Vagina (tissue), 2 donors: ENCODE measurements around the gene NRXN3. TPM values are rescaled to one million over a fixed set of nuclear protein-coding genes. Genes with fewer than 3 reads are reported as not detected.

Source experiments
- DNase-seq, 2 donors: peaks; one replicate each; pipeline ENCODE4 v3.0.0-alpha.2; 2017; ENCODE audit errors: extremely low spot score in 2 of 2
- H3K27ac ChIP-seq: fragments of 200-600 bp; sonication (generic); one replicate; pipeline ENCODE4 v1.5.1; 2019
- H3K27me3 ChIP-seq: fragments of 200-600 bp; sonication (generic); one replicate; pipeline ENCODE4 v1.5.1; 2019
- H3K36me3 ChIP-seq, 2 donors: fragments of 200-600 bp; sonication (generic); one replicate each; pipeline ENCODE4 v1.5.1; 2017 to 2019
- H3K4me1 ChIP-seq: fragments of 200-600 bp; sonication (generic); one replicate; pipeline ENCODE4 v1.5.1; 2019
- H3K4me3 ChIP-seq, 2 donors: fragments of 200-600 bp; sonication (generic); 1 replicate in 1 of 2; 2 replicates in 1 of 2; pipeline ENCODE4 v1.5.1; 2016 to 2019
- H3K9me3 ChIP-seq: fragments of 200-600 bp; sonication (generic); one replicate; pipeline ENCODE4 v1.5.1; 2019
- CTCF ChIP-seq, 3 experiments: fragments of 450-650 bp in 2 of 3; fragments of 200-600 bp in 1 of 3; sonication (generic) in 1 of 3; IDR thresholded peaks; one replicate each; pipeline ENCODE4 v1.5.1; 2017 to 2019; ENCODE audit warnings: antibody characterized with exemption in 3 of 3, mild to moderate bottlenecking in 2 of 3, moderate library complexity in 2 of 3
- POLR2A ChIP-seq, 2 donors: fragments of 450-650 bp; IDR thresholded peaks; one replicate each; pipeline ENCODE4 v1.6.1; 2017; ENCODE audit warnings: antibody characterized with exemption in 2 of 2, mild to moderate bottlenecking in 2 of 2, moderate library complexity in 2 of 2
- POLR2AphosphoS5 ChIP-seq, 2 donors: sonication (generic); formaldehyde crosslinking; IDR thresholded peaks; one replicate each; pipeline ENCODE4 v1.9.0; 2017; ENCODE audit warnings: antibody characterized with exemption in 2 of 2, mild to moderate bottlenecking in 2 of 2, low read depth in 1 of 2; ENCODE audit not compliant: insufficient read depth in 1 of 2
- intact Hi-C: fragments of 100-400 bp; cut with DNase I; formaldehyde crosslinking; loops from one replicate; pipeline ENCODE4 v1.15.1; 2023
- total RNA-seq: library from RNA; depleted of rRNA; stranded (reverse); fragments of >200 nt; gene quantifications from one replicate; pipeline ENCODE4 v1.2.3, GENCODE V29; 2016

NRXN3 gene
- total RNA-seq, 1 donor from 2014 or later = 4.7 TPM

- Histone ChIP-seq H3K27me3 (no peaks in the 10 kb centered on the region), H3K4me3 (no peak overlapping the region), H3K36me3 (no peaks in the 10 kb centered on the region), H3K9me3 (no peaks in the 10 kb centered on the region), H3K27ac (no peak overlapping the region), H3K4me1 (no peaks in the 10 kb centered on the region)
- no peak for DNase-seq
- intact Hi-C loops = no loop called here
- TF ChIP-seq CTCF (IDR thresholded peaks at IDR 0.05) (no peak), POLR2A (IDR thresholded peaks at IDR 0.05) (no peak), POLR2AphosphoS5 (IDR thresholded peaks at IDR 0.05; ENCODE audit: insufficient read depth in 1 of 2, low read depth in 1 of 2) (no peak)
These were observed 1081.1 kb downstream of the NRXN3 start for GRCh38 chr14:79251278-79251677.

GRCh38 chr14:79253576-79253975, 1083.4 kb downstream of the NRXN3 start:
- Histone ChIP-seq H3K27me3 (no peaks in the 10 kb centered on the region), H3K27ac (no peak overlapping the region), H3K9me3 (no peaks in the 10 kb centered on the region), H3K4me3 (no peak overlapping the region), H3K36me3 (no peaks in the 10 kb centered on the region), H3K4me1 (no peaks in the 10 kb centered on the region)
- intact Hi-C loops = no loop called here
- TF ChIP-seq POLR2AphosphoS5 (IDR thresholded peaks at IDR 0.05; ENCODE audit: insufficient read depth in 1 of 2, low read depth in 1 of 2) (no peak), CTCF (IDR thresholded peaks at IDR 0.05) (no peak)
- no peak for DNase-seq

DNA sequence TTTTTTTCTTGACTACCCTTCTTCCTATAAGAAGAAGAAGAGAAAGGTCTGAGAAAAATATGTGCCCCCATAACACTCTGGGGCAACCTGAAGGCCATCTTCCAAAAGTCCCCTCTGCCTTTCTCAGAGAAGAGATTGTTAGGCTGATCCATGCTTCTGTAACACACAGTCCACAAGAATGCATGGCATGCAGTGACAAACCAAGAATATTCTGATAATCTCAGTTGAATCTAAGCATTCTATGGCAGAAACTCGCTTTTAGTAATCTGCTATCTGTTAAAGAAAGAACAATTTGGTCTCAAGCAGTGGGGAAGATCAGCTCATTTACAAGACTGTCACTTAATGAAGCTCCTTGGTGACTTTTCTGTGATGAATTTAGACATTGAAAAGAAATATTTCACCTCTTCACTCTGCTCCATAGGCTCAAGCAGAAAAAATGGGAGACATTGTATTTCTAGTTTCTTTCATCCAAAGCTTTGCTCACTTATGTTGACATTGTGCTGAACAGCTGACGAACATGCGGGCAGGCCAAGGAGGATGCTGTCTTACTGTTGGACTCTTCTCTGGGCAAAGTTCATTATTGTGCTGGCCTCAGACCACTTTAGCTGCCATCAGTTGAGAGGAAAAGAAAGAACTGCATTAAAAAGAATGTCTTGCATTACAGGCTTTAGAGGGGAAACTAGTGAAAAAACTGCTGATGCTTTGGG, 1084.0 kb downstream of the NRXN3 start:
- Histone ChIP-seq H3K4me1 (no peaks in the 10 kb centered on the region), H3K27ac (no peak overlapping the region), H3K4me3 (no peak overlapping the region), H3K36me3 (no peaks in the 10 kb centered on the region), H3K27me3 (no peaks in the 10 kb centered on the region), H3K9me3 (no peaks in the 10 kb centered on the region)
- no peak for DNase-seq
- intact Hi-C loops = no loop called here
- TF ChIP-seq CTCF (IDR thresholded peaks at IDR 0.05) (no peak), POLR2AphosphoS5 (IDR thresholded peaks at IDR 0.05; ENCODE audit: insufficient read depth in 1 of 2, low read depth in 1 of 2) (no peak), POLR2A (IDR thresholded peaks at IDR 0.05) (no peak)

- Histone ChIP-seq H3K4me1 (no peaks in the 10 kb centered on the region), H3K36me3 (no peaks in the 10 kb centered on the region), H3K9me3 (no peaks in the 10 kb centered on the region), H3K27me3 (no peaks in the 10 kb centered on the region), H3K27ac (no peak overlapping the region), H3K4me3 (no peak overlapping the region)
- no peak for DNase-seq
- intact Hi-C loops = no loop called here
- no peak for TF ChIP-seq POLR2A (IDR thresholded peaks at IDR 0.05)
- TF ChIP-seq POLR2AphosphoS5 (IDR thresholded peaks at IDR 0.05; ENCODE audit: insufficient read depth in 1 of 2, low read depth in 1 of 2) = no peak
- no peak for TF ChIP-seq CTCF (IDR thresholded peaks at IDR 0.05)
These were observed 1086.2 kb downstream of the NRXN3 start for GRCh38 chr14:79256380-79256779.

- intact Hi-C loops = no loop called here
- Histone ChIP-seq H3K27me3 (no peaks in the 10 kb centered on the region), H3K27ac (no peak overlapping the region), H3K9me3 (no peaks in the 10 kb centered on the region), H3K36me3 (no peaks in the 10 kb centered on the region), H3K4me1 (no peaks in the 10 kb centered on the region), H3K4me3 (no peak overlapping the region)
- DNase-seq = no peak
- TF ChIP-seq CTCF (IDR thresholded peaks at IDR 0.05) (no peak), POLR2A (IDR thresholded peaks at IDR 0.05) (no peak), POLR2AphosphoS5 (IDR thresholded peaks at IDR 0.05; ENCODE audit: insufficient read depth in 1 of 2, low read depth in 1 of 2) (no peak)
These were observed 1090.2 kb downstream of the NRXN3 start for GRCh38 chr14:79260406-79260805.
